A172 (cell line): ENCODE data around the gene SMPD3. TPM values are rescaled to one million over a fixed set of nuclear protein-coding genes. Genes with fewer than 3 reads are reported as not detected.

ENCODE experiments used
- DNase-seq: peaks from one replicate; pipeline ENCODE4 v3.0.0-alpha.2; 2015; ENCODE audit warnings: low spot score
- total RNA-seq: library from RNA; depleted of rRNA; stranded (reverse); fragments of >200 nt; shearing (Covaris generic); gene quantifications from 2 replicates; pipeline ENCODE4 v1.2.3, GENCODE V29; 2014

The SMPD3 gene
- total RNA-seq, 1 experiment from 2014 or later, result 0.65 TPM

- no peak for DNase-seq
Measured at GRCh38 chr16:68357521-68357922, 90.8 kb downstream of the SMPD3 start.

DNA sequence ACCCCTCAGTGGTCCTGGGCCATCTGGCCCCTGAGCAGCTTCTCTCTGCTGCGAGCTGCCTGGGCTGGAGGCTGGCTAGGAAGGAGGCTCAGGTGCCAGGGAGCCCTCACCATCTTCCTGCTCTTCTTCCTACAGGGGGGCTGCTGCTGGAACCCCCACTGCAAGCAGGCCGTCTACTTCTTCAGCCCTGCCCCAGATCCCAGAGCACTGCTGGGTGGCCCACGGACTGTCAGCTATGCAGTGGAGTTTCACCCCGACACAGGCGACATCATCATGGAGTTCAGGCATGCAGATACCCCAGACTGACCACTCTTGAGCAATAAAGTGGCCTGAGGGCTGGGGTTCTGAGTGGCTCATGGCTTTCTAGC, 91.4 kb downstream of the SMPD3 start:
- DNase-seq, result no peak

DNA sequence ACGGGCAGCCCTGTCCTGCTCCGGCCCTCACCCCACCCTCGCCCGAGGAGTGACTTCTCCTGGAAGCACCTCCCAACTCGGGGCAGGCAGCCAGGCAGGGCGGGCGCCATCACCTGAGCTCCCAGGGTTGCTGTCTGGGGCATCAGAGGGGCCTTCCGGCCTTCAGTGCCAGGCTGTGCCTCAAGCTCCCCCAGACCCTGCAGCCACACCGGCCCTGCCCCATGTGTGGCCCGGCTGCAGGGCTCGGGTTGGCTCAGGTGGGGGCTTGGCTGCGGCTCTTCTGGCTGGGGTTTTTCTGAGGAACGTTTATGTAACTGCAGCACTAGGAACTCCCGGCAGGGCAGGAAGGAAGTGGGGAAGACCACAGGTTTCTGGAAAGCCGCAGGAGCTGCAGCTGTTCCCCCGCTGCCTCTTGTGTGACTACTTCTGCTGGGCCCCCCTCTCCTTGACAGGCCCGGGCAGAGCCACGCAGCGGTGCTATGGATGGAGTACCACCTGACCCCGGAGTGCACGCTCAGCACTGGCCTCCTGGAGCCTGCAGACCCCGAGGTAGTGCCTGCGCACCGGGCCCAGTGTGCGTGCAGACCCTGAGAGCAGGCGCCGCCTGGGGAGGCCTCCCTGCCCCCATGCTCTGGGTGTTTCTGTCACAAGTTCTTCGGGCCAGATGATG, 91.9 kb downstream of the SMPD3 start:
- no peak for DNase-seq

DNA sequence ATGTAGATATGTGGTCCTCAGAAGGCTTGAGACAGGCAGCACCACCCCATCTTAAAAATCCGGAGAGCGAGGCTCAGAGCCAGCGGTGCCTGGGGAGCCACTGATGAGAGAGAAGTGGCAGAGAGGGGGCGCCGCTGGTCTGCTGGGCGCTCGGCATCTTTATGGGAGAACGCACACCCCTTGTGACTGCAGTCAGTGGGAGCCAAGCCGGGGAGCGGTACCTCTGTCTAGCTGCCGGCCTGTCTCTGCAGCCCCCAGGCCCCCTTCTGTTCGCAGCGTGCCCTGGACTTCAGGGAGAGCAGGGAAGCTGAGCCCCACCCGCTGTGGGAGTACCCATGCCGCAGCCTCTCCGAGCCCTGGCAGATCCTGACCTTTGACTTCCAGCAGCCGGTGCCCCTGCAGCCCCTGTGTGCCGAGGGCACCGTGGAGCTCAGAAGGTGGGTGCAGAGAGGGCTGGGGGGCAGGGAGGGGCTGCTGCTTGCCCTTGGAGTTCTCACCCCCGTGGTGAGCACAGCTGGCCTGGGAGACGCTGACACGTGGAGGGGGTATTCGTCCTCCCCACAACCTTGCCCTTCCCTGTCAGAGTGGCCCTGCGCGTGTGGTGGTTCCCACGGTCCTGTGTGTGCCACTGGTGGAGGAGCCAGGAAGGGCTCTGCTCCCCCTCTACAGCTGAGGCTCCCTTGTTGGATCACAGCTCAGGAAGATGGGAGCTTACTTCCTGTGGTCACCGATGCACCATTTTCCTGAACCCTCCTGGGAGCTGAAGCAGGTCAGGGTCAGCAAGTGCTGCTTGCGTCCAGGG, 92.7 kb downstream of the SMPD3 start:
- DNase-seq, result no peak

DNA sequence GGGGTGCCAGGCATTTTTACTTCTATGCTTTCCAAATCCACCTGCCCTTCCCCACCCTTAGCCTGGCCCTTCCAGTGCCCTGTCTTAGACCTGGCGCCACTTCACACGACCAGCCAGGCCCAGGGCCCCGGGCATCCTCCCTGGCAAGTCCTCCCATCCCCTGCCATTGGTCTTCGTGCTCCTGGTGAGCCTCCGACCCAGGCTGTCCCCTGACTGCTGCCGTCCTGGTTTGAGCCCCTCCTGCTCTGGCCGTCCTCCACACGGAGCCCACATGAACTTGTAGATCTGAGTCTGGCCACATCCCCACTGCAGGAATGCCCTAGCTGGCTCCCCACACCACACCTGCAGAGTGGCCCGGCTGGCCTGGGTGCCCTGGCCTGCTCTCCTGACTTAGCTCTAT, 93.5 kb downstream of the SMPD3 start:
- DNase-seq, result no peak

DNA sequence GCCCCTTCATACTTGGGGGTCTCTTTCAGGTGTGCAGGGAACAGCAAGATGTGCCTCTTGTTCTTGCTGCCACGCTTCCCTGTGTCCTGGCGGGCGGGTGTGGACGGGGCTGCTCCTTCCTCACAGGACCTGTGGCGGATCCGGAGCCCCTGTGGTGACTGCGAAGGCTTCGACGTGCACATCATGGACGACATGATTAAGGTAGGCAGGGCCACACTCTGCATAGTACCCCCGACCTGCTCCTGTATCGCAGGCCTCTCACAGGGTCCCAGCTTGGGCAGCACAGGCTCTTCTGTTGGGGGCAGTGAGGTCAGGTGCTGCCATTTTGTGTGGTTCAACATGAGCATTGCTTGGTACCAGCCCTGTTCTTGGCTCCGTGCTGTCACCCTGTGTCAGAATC, 94.9 kb downstream of the SMPD3 start:
- no peak for DNase-seq

- no peak for DNase-seq
Measured at GRCh38 chr16:68351991-68352431, 96.3 kb downstream of the SMPD3 start.

DNA sequence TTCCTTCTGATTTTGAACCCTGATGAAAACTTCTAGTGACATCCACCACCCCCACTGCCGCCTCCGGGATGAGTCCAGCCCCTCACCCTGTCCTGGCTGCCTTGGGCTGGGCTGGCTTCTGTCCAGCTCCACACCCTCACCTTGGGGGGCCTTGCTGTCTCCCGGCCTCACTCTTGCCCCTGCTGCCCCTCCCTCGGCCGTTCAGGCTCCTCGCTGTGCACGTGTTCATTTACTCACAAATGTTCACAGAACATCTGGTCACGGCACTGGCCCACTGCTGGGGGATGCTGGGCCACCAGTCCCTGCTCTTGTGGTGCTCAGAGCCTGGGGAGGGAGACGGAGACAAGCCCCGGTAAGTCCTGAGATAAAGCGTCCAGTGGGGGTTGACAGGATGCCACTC, 96.8 kb downstream of the SMPD3 start:
- DNase-seq, result no peak

DNA sequence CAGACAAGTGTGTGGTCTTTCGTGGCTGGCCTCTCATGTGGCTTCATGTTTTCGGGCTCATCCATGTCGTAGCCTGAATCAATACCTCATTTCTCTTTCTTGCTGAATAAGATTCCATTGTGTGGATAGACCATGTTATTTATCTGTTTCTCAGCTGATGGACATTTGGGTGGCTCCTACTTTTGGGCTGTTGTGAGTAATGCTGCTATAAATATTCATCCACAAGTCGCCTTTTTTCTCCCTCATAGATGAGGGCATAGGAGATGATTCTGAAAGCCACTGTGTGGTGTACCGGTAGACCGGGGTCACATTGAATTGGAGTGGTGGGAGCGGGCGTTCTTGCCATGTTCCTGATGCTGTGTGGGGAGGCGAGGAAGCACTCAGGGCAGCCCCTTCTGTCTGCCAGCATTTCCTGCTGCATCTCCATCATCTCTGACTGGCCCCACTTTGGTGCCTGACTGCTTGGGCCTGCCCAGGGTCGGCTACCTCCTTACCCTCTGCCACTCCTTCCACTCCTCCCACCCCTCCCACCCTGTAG, 97.4 kb downstream of the SMPD3 start:
- no peak for DNase-seq

- DNase-seq, result no peak
Measured at GRCh38 chr16:68349838-68350410, 98.4 kb downstream of the SMPD3 start.

GRCh38 chr16:68348639-68349445, 99.5 kb downstream of the SMPD3 start:
- DNase-seq, result no peak

DNA sequence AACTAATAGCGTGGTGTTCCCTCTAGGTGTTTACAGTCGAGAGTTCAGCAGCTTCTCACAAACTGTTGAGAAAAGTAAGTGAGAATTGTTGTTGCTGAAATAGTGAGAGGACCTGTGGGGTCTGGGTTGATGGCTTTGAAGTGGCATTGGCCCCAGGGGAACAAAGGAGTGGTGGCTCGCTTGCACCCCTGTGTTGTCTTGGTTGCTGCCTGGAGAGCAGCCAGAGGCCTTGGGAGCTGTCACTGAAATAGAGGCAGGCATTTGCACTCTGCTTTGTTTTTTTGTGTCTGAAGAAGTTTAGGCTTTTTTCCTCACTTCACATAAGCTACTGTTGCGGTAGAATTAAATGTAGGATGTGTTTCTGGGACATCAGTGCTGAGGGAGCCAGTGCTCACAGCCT, 100.7 kb downstream of the SMPD3 start:
- no peak for DNase-seq

- DNase-seq, result no peak
Measured at GRCh38 chr16:68346892-68347480, 101.3 kb downstream of the SMPD3 start.

- no peak for DNase-seq
Measured at GRCh38 chr16:68345958-68346635, 102.2 kb downstream of the SMPD3 start.

DNA sequence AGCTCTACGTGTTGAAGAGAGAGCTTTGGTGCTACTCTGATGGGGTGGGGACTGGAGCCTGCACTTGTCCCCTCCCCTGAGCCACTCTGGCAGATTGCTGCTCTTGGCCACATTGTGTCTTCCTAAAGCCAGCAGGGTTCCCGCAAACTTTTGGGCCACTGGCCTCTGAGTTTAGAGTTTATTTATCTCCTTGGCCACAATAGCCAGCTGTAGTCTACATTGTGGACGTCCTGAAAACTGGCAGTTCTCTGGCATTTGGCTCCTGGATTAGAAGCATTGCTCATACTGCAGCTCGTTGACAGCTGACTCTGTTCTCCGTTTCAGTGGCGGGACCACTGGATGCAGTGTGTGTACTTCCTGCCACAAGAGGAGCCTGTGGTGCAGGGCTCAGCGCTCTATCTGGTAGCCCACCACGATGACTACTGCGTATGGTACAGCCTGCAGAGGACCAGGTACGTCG, 102.9 kb downstream of the SMPD3 start:
- no peak for DNase-seq

- DNase-seq, result no peak
Measured at GRCh38 chr16:68344252-68344651, 104.1 kb downstream of the SMPD3 start.

- no peak for DNase-seq
Measured at GRCh38 chr16:68343137-68343536, 105.2 kb downstream of the SMPD3 start.

DNA sequence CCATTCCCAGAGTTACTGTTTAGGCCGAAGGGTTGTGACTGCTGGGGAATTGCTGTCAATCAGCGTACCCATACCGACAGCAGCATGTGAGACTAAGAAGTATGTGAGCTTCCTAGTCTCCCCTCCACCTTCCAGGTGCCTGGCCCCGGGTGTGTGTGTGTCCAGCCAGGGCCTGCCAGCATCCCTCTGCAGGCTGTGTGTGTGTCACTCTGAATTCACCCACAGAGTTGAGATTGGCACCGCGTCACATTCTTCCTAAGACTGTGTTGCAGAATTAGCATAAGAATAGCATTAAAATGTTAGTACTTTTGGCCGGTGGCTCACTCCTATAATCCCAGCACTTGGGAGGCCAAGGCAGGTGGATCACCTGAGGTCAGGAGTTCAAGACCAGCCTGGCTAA, 105.7 kb downstream of the SMPD3 start:
- no peak for DNase-seq

GRCh38 chr16:68339214-68339613, 109.1 kb downstream of the SMPD3 start:
- no peak for DNase-seq

DNA sequence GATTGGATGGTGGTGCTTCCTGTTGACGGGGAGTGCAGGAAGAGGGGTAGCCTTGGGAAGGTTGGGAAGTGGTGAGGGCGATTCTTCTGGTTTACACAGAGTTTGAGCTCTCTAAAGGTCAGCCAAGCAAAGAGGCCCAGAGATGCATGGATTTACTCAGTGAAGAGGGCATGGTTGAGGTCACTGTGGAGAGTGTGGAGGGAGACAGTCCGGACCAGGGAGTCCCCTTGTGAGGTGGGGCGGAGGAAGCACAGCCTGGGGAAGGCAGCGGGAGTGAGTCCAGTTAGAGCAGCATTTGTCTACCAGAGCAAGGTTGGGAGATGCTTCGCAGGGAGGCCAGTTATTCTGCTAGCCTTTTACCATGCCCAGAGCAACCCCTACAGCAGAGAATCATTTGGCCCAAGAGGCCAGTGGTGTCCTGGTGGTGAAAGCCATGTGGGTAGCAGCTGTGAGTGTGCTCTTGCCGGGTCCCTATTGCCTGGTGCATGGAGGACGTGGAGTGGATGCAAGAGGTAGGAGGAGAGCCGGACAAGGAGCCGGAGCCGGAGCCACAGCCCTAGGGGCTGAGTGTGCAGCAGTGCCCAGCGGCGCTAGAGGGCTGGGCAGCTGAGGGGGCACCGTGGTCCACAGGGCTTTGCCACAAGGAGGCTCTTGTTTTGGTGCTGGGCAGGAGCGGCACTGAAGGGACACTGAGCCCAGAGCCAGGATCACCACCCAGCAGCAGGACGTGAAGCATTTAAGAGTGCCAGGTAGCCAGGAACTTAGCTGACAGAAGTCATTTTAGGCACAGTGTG, 109.8 kb downstream of the SMPD3 start:
- DNase-seq, result no peak
